K562 (cell line): ENCODE results near the gene BBLN. TPM values are rescaled to one million over a fixed set of nuclear protein-coding genes. Genes with fewer than 3 reads are reported as not detected.
A peak's percentile ranks its signal among the peaks of the same experiment; 100 is the strongest.

ENCODE experiments used
- CCNT2 ChIP-seq: IDR thresholded peaks from 2 replicates; pipeline ENCODE4 v1.6.1; 2011; ENCODE audit warnings: borderline replicate concordance, low read depth, mild to moderate bottlenecking, moderate library complexity, mixed read lengths, low read length; ENCODE audit not compliant: insufficient read length; ENCODE audit errors: extremely low read depth
- CEBPG ChIP-seq, 3 experiments: fragments of 200-800 bp in 1 of 3; sonication (Bioruptor generic) in 1 of 3; sonication (generic) in 1 of 3; formaldehyde crosslinking in 1 of 3; IDR thresholded peaks in 2 of 3; conservative IDR thresholded peaks in 1 of 3; 2 replicates each; pipeline versions ENCODE4 v1.6.1 to v1.8.0; 2016 to 2022; ENCODE audit warnings: missing compliant biosample characterization in 2 of 3, missing genetic modification characterization in 2 of 3, mild to moderate bottlenecking in 1 of 3, missing genetic modification reagents in 1 of 3
- ESRRA ChIP-seq: fragments of 450-650 bp; IDR thresholded peaks from 2 replicates; pipeline ENCODE4 v1.6.1; 2014; ENCODE audit warnings: low read depth, mild to moderate bottlenecking, moderate library complexity, borderline replicate concordance
- HMG20A ChIP-seq: fragments of 450-650 bp; formaldehyde crosslinking; conservative IDR thresholded peaks from 2 replicates; pipeline ENCODE4 v1.4.0; 2020; ENCODE audit warnings: mild to moderate bottlenecking, mixed read lengths
- LARP7 ChIP-seq: fragments of 450-650 bp; IDR thresholded peaks from 2 replicates; pipeline ENCODE4 v1.6.1; 2016
- LEF1 ChIP-seq: fragments of 450-650 bp; IDR thresholded peaks from 2 replicates; pipeline ENCODE4 v1.6.1; 2016; ENCODE audit warnings: mild to moderate bottlenecking
- MCM7 ChIP-seq, 2 experiments: fragments of 450-650 bp; IDR thresholded peaks; 2 replicates each; pipeline ENCODE4 v1.6.1; 2016 to 2018
- MTA3 ChIP-seq: fragments of 450-650 bp; formaldehyde crosslinking; IDR thresholded peaks from 2 replicates; pipeline ENCODE4 v1.6.1; 2017; ENCODE audit warnings: mild to moderate bottlenecking, borderline replicate concordance
- NR3C1 ChIP-seq: sonication (generic); formaldehyde crosslinking; IDR thresholded peaks from 2 replicates; pipeline ENCODE4 v1.8.1; 2022; ENCODE audit warnings: missing genetic modification reagents
- NRF1 ChIP-seq, 2 experiments: fragments of 450-650 bp; IDR thresholded peaks in 1 of 2; conservative IDR thresholded peaks in 1 of 2; 2 replicates each; pipeline ENCODE4 v1.6.1; 2014; ENCODE audit warnings: mild to moderate bottlenecking in 2 of 2
- RBM25 ChIP-seq: fragments of 200-400 bp; formaldehyde crosslinking; IDR thresholded peaks from 2 replicates; pipeline ENCODE4 v1.6.1; 2018; ENCODE audit warnings: low read length, low read depth, moderate library complexity; ENCODE audit not compliant: severe bottlenecking
- RFX5 ChIP-seq: IDR thresholded peaks from 2 replicates; pipeline ENCODE4 v1.6.1; 2011; ENCODE audit warnings: low read depth, mild to moderate bottlenecking, improper control_type of control experiment, low read length
- RHOXF2B ChIP-seq: fragments of 250-450 bp; sonication (Bioruptor Pico); conservative IDR thresholded peaks from 2 replicates; pipeline ENCODE4 v1.5.1; 2021
- SIN3B ChIP-seq: fragments of 450-650 bp; IDR thresholded peaks from 2 replicates; pipeline ENCODE4 v1.6.1; 2017; ENCODE audit warnings: low read depth, mild to moderate bottlenecking, moderate library complexity
- TCF3 ChIP-seq: sonication (generic); formaldehyde crosslinking; IDR thresholded peaks from 2 replicates; pipeline ENCODE4 v1.4.0; 2020; ENCODE audit warnings: mild to moderate bottlenecking, missing genetic modification reagents
- TCFL5 ChIP-seq: fragments of 250-450 bp; sonication (Bioruptor Pico); conservative IDR thresholded peaks from 2 replicates; pipeline ENCODE4 v1.6.1; 2021; ENCODE audit warnings: mild to moderate bottlenecking, moderate library complexity, matching md5 sums
- ZNF263 ChIP-seq: sonication (generic); formaldehyde crosslinking; IDR thresholded peaks from 2 replicates; pipeline ENCODE4 v1.8.0; 2022; ENCODE audit warnings: mild to moderate bottlenecking, missing genetic modification reagents, borderline replicate concordance
- polyA plus RNA-seq, 8 experiments: library from polyadenylated mRNA; depleted of rRNA in 4 of 8; stranded (reverse) in 5 of 8; unstranded in 3 of 8; fragments of >200 nt; fragmentation: Nextera tagmentation in 2 of 8; fragmentation: Illumina TruSeq in 1 of 8; extraction: Ambion mirVana in 2 of 8; extraction: Trizol in 1 of 8; gene quantifications; 2 replicates each; pipeline versions ENCODE4 v1.2.1 to v1.2.3, GENCODE V29; 2011 to 2014; ENCODE audit warnings: inconsistent platforms in 1 of 8, missing spikeins in 1 of 8
- total RNA-seq, 7 experiments: library from RNA; depleted of rRNA in 6 of 7; stranded (reverse); fragments of >200 nt in 6 of 7; fragmentation: Illumina TruSeq in 2 of 7; extraction: Trizol in 2 of 7; gene quantifications; 2 replicates each; pipeline versions ENCODE4 v1.2.1 to v1.2.3, GENCODE V29; 2011 to 2021; ENCODE audit warnings: low replicate concordance in 1 of 7
- TF ChIP-seq, protein P1 (sequence below): sonication (generic); formaldehyde crosslinking; IDR thresholded peaks from 2 replicates; pipeline ENCODE4 v1.8.0; 2022; ENCODE audit warnings: mild to moderate bottlenecking, low read depth, missing genetic modification reagents
- TF ChIP-seq, protein P2 (sequence below): fragments of 450-650 bp; formaldehyde crosslinking; IDR thresholded peaks from 2 replicates; pipeline ENCODE4 v1.4.0; 2020; ENCODE audit warnings: mild to moderate bottlenecking
- TF ChIP-seq, protein P3 (sequence below): fragments of 250-450 bp; sonication (Bioruptor Pico); IDR thresholded peaks from 2 replicates; pipeline ENCODE4 v1.4.0; 2020; ENCODE audit warnings: mild to moderate bottlenecking, moderate library complexity, borderline replicate concordance
- TF ChIP-seq, protein P4 (sequence below): fragments of 250-450 bp; sonication (Bioruptor Pico); IDR thresholded peaks from 2 replicates; pipeline ENCODE4 v1.8.0; 2021; ENCODE audit warnings: moderate library complexity, mild to moderate bottlenecking, inconsistent platforms

The BBLN gene
- total and polyA plus RNA-seq, 9 of the 15 experiments (the other 6 are each of a cell fraction or from before 2014, with no cell fraction given): 4.2 to 331 (median 87.1) TPM

DNA sequence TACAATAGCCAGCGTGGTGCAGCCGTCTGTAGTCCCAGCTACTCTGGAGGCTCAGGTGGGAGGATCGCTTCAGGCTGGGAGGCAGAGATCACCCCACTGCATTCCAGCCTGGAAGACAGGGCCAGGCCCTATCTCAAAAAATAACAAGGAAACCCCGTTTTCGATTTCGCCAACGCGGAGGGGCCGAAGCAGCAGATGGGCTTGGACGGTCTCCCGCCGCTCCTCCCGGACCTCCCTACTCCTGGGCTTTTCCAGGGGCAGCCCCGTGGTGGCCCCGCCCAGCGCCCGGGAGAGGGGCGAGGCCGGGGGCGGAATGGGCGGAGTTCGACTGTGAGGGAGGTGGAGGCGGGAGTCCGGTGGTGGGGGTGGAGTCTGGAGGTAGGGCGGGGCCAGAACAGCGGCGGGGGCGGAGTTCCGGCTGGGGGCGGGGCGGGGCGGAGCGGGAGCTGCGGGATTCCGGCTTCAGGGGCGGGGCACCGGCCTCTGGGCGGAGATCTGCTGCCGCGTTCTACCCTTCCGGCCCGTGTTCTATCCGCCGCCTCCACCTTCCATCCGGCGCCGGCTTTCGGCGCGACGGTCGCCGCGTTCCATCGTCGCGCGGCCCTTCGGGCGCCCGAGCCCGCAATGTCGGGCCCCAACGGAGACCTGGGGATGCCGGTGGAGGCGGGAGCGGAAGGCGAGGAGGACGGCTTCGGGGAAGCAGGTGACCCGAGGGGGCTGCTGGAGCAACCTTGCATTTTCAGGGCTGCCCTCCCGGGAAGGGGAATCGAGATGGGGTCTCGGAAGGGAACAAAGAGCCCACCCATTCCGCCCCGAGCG lies at the start of gene BBLN (continued):
- TF ChIP-seq RHOXF2B (CRISPR knock-in tag) (0 out of 2 replicates have a peak, but pooled peaks have one; percentile 89), ESRRA (no peak), SIN3B (no peak), HMG20A (CRISPR knock-in tag) (no peak), TCF3 (no peak), MTA3 (no peak), TCFL5 (CRISPR knock-in tag) (peak; percentile 70), LEF1 (no peak), CEBPG (CRISPR knock-in tag; IDR thresholded peaks at IDR 0.05) (no peak), CEBPG (tag; conservative IDR thresholded peaks at IDR 0.05 in 1 of 2, IDR thresholded peaks at IDR 0.05 in 1 of 2) (no peak), RBM25 (no peak), MCM7 (IDR thresholded peaks at IDR 0.05) (no peak), NR3C1 (CRISPR knock-in tag) (no peak), ZNF263 (no peak), LARP7 (peak; percentile 74; the same call in 1 of the 2 replicates), NRF1 (conservative IDR thresholded peaks at IDR 0.05 in 1 of 2, IDR thresholded peaks at IDR 0.05 in 1 of 2) (peak; percentile 73 to 77), CCNT2 (no peak), RFX5 (no peak)
- TF ChIP-seq, protein P1, sequence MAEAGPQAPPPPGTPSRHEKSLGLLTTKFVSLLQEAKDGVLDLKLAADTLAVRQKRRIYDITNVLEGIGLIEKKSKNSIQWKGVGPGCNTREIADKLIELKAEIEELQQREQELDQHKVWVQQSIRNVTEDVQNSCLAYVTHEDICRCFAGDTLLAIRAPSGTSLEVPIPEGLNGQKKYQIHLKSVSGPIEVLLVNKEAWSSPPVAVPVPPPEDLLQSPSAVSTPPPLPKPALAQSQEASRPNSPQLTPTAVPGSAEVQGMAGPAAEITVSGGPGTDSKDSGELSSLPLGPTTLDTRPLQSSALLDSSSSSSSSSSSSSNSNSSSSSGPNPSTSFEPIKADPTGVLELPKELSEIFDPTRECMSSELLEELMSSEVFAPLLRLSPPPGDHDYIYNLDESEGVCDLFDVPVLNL (CRISPR knock-in tag): no peak
- TF ChIP-seq, protein P2, sequence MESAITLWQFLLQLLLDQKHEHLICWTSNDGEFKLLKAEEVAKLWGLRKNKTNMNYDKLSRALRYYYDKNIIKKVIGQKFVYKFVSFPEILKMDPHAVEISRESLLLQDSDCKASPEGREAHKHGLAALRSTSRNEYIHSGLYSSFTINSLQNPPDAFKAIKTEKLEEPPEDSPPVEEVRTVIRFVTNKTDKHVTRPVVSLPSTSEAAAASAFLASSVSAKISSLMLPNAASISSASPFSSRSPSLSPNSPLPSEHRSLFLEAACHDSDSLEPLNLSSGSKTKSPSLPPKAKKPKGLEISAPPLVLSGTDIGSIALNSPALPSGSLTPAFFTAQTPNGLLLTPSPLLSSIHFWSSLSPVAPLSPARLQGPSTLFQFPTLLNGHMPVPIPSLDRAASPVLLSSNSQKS (CRISPR knock-in tag): 0 out of 2 replicates have a peak, but pooled peaks have one; percentile 68
- TF ChIP-seq, protein P3, sequence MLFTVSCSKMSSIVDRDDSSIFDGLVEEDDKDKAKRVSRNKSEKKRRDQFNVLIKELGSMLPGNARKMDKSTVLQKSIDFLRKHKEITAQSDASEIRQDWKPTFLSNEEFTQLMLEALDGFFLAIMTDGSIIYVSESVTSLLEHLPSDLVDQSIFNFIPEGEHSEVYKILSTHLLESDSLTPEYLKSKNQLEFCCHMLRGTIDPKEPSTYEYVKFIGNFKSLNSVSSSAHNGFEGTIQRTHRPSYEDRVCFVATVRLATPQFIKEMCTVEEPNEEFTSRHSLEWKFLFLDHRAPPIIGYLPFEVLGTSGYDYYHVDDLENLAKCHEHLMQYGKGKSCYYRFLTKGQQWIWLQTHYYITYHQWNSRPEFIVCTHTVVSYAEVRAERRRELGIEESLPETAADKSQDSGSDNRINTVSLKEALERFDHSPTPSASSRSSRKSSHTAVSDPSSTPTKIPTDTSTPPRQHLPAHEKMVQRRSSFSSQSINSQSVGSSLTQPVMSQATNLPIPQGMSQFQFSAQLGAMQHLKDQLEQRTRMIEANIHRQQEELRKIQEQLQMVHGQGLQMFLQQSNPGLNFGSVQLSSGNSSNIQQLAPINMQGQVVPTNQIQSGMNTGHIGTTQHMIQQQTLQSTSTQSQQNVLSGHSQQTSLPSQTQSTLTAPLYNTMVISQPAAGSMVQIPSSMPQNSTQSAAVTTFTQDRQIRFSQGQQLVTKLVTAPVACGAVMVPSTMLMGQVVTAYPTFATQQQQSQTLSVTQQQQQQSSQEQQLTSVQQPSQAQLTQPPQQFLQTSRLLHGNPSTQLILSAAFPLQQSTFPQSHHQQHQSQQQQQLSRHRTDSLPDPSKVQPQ (CRISPR knock-in tag): no peak
- TF ChIP-seq, protein P4, sequence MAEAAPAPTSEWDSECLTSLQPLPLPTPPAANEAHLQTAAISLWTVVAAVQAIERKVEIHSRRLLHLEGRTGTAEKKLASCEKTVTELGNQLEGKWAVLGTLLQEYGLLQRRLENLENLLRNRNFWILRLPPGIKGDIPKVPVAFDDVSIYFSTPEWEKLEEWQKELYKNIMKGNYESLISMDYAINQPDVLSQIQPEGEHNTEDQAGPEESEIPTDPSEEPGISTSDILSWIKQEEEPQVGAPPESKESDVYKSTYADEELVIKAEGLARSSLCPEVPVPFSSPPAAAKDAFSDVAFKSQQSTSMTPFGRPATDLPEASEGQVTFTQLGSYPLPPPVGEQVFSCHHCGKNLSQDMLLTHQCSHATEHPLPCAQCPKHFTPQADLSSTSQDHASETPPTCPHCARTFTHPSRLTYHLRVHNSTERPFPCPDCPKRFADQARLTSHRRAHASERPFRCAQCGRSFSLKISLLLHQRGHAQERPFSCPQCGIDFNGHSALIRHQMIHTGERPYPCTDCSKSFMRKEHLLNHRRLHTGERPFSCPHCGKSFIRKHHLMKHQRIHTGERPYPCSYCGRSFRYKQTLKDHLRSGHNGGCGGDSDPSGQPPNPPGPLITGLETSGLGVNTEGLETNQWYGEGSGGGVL (CRISPR knock-in tag): no peak
